Measurements from ENCODE around the gene MST1R.

- no peak for TF ChIP-seq POLR2A (IDR thresholded peaks at IDR 0.05)
- no peak for TF ChIP-seq CTCF (IDR thresholded peaks at IDR 0.05)
- no peak for TF ChIP-seq EP300 (IDR thresholded peaks at IDR 0.05)
- TF ChIP-seq POLR2AphosphoS5 (IDR thresholded peaks at IDR 0.05) = no peak
Measured at GRCh38 chr3:49869525-49870126, 34.0 kb downstream of the MST1R start, which contains the start of gene CAMKV.

Data from sigmoid colon (tissue), 4 donors.